GM12892 (cell line): ENCODE data around the gene TRMT1L.

ENCODE experiments used
- POLR2A ChIP-seq: IDR thresholded peaks from 2 replicates; pipeline ENCODE4 v1.6.1; 2011; ENCODE audit warnings: low read depth, low read length, control low read depth
- POLR2AphosphoS5 ChIP-seq: IDR thresholded peaks from 2 replicates; pipeline ENCODE4 v1.6.1; 2011; ENCODE audit warnings: low read depth, low read length, control low read depth

GRCh38 chr1:185166106-185166505, 9.4 kb upstream of the TRMT1L start:
- no peak for TF ChIP-seq POLR2A
- no peak for TF ChIP-seq POLR2AphosphoS5
